GM12864 (cell line): ENCODE measurements around the gene SPATA46.

ENCODE experiments used
- DNase-seq: peaks from one replicate; pipeline ENCODE4 v3.0.0-alpha.2; 2011; ENCODE audit warnings: low read depth
- H3K4me3 ChIP-seq: 2 replicates; pipeline ENCODE4 v1.5.1; 2011; ENCODE audit warnings: mild to moderate bottlenecking, low read depth, low read length, control low read depth
- CTCF ChIP-seq: IDR thresholded peaks from 2 replicates; pipeline ENCODE4 v1.5.1; 2011; ENCODE audit warnings: low read depth, mild to moderate bottlenecking, moderate library complexity, low read length, control low read depth, inconsistent platforms; ENCODE audit errors: missing control alignments

The SPATA46 gene

GRCh38 chr1:162386292-162387225 lies 9.9 kb upstream of the SPATA46 start:
- no peak for DNase-seq
- no peak overlapping the region for H3K4me3 ChIP-seq
- TF ChIP-seq CTCF = no peak

GRCh38 chr1:162385702-162386101 lies 9.0 kb upstream of the SPATA46 start:
- H3K4me3 ChIP-seq = no peak overlapping the region
- no peak for TF ChIP-seq CTCF
- no peak for DNase-seq

GRCh38 chr1:162385280-162385623 lies 8.6 kb upstream of the SPATA46 start:
- TF ChIP-seq CTCF = no peak
- no peak for DNase-seq
- H3K4me3 ChIP-seq = no peak overlapping the region

GRCh38 chr1:162384601-162385279 lies 8.1 kb upstream of the SPATA46 start:
- no peak for DNase-seq
- H3K4me3 ChIP-seq = no peak overlapping the region
- no peak for TF ChIP-seq CTCF

- no peak for TF ChIP-seq CTCF
- no peak for DNase-seq
- H3K4me3 ChIP-seq = no peak overlapping the region
These were observed 7.5 kb upstream of the SPATA46 start for GRCh38 chr1:162384116-162384515.

GRCh38 chr1:162383516-162383915 lies 6.9 kb upstream of the SPATA46 start:
- no peak for DNase-seq
- H3K4me3 ChIP-seq = no peak overlapping the region
- TF ChIP-seq CTCF = no peak
